HG03175 (cell line): ENCODE data around the gene BBS12.

Source experiments
- ATAC-seq: cut with Tn5 transposase; IDR thresholded peaks from one replicate; pipeline ENCODE4 v1.9.1; 2021; ENCODE audit warnings: mild to moderate bottlenecking, moderate library complexity; ENCODE audit not compliant: unreplicated experiment

BBS12 gene

DNA sequence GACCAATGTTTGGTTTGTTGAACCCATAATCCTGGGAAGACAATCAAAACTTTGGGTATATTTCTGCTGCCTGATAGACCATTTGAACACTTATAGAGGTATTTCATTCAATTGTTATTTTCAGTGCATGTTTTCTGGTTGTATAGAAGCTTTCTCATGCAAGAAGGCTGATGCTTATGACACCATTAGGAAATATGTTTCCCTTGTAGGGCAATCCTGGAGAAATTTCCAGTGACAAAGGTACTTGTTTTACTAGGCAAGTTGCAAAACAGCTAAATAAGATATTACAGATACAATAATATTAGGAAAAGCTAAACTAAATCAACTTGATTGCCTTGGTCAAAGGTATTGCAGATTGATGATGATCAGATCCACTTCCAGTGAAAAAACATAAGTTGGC, 61.3 kb downstream of the BBS12 start:
- ATAC-seq, result no peak
